Gastroesophageal sphincter (tissue), 4 donors: ENCODE measurements around the gene DGKI. TPM values are rescaled to one million over a fixed set of nuclear protein-coding genes. Genes with fewer than 3 reads are reported as not detected.
A peak's percentile ranks its signal among the peaks of the same experiment; 100 is the strongest.

Source experiments
- ATAC-seq: fragments of 150-250 bp; one replicate; pipeline ENCODE4 v1.9.1; 2016; ENCODE audit warnings: mild to moderate bottlenecking, moderate library complexity
- H3K27ac ChIP-seq, 4 donors: fragments of 200-600 bp; sonication (generic) in 3 of 4; 1 replicate in 3 of 4; 2 replicates in 1 of 4; pipeline ENCODE4 v1.5.1; 2016 to 2019
- H3K27me3 ChIP-seq: fragments of 200-600 bp; sonication (generic); one replicate; pipeline ENCODE4 v1.5.1; 2019
- H3K36me3 ChIP-seq, 2 donors: fragments of 200-600 bp; sonication (generic); one replicate each; pipeline ENCODE4 v1.5.1; 2019; ENCODE audit warnings: control low read depth in 1 of 2
- H3K4me1 ChIP-seq, 3 donors: fragments of 200-600 bp; sonication (generic); 1 replicate in 2 of 3; 2 replicates in 1 of 3; pipeline ENCODE4 v1.5.1; 2016 to 2019; ENCODE audit warnings: control low read depth in 2 of 3
- H3K4me3 ChIP-seq, 2 donors: fragments of 200-600 bp; sonication (generic); one replicate each; pipeline ENCODE4 v1.5.1; 2019; ENCODE audit warnings: mild to moderate bottlenecking in 1 of 2, moderate library complexity in 1 of 2
- H3K9me3 ChIP-seq, 3 donors: fragments of 200-600 bp; sonication (generic); one replicate each; pipeline ENCODE4 v1.5.1; 2017 to 2019; ENCODE audit warnings: control low read depth in 2 of 3
- CTCF ChIP-seq, 4 experiments: fragments of 200-600 bp in 2 of 4; fragments of 450-650 bp in 2 of 4; sonication (generic) in 1 of 4; IDR thresholded peaks; one replicate each; pipeline ENCODE4 v1.5.1; 2017 to 2019; ENCODE audit warnings: antibody characterized with exemption in 4 of 4, mild to moderate bottlenecking in 2 of 4, moderate library complexity in 2 of 4
- EP300 ChIP-seq: sonication (generic); formaldehyde crosslinking; IDR thresholded peaks from one replicate; pipeline ENCODE4 v1.6.1; 2017; ENCODE audit warnings: antibody characterized with exemption, mild to moderate bottlenecking
- POLR2A ChIP-seq, 2 donors: fragments of 450-650 bp; IDR thresholded peaks; one replicate each; pipeline ENCODE4 v1.6.1; 2017; ENCODE audit warnings: antibody characterized with exemption in 2 of 2, mild to moderate bottlenecking in 2 of 2, moderate library complexity in 1 of 2
- POLR2AphosphoS5 ChIP-seq: sonication (generic); formaldehyde crosslinking; IDR thresholded peaks from one replicate; pipeline ENCODE4 v1.6.1; 2017; ENCODE audit warnings: antibody characterized with exemption
- WGBS, 2 donors: methylation state at CpG; one replicate each; pipeline ENCODE4 v1.1.5; 2018; ENCODE audit warnings: low coverage in 1 of 2; 5-methylcytosine and 5-hydroxymethylcytosine counted together
- total RNA-seq, 4 donors: library from RNA; depleted of rRNA; stranded (reverse); fragments of >200 nt; gene quantifications; one replicate each; pipeline ENCODE4 v1.1.0, GENCODE V29; 2016

DGKI gene
- total RNA-seq, 4 donors from 2014 or later: 0.27 to 4.8 (median 3.2) TPM

- TF ChIP-seq EP300 (no peak), POLR2A (IDR thresholded peaks at IDR 0.05) (no peak), POLR2AphosphoS5 (no peak), CTCF (IDR thresholded peaks at IDR 0.05) (no peak)
- no peak for ATAC-seq
- Histone ChIP-seq H3K27me3 (no peaks in the 10 kb centered on the region), H3K27ac (no peak overlapping the region), H3K4me3 (no peak overlapping the region), H3K36me3 (no peaks in the 10 kb centered on the region), H3K4me1 (no peaks in the 10 kb centered on the region), H3K9me3 (no peaks in the 10 kb centered on the region)
- 90 to 91% methylated on average over 5 to 6 of the region's 6 CpGs for WGBS, 2 donors
These were observed 245.1 kb downstream of the DGKI start for GRCh38 chr7:137601642-137602041.

GRCh38 chr7:137597856-137598255 lies 248.9 kb downstream of the DGKI start:
- WGBS, 2 donors: 72 to 81% methylated on average over 4 of the region's 4 CpGs
- ATAC-seq: no peak
- Histone ChIP-seq H3K4me1 (no peaks in the 10 kb centered on the region), H3K9me3 (no peaks in the 10 kb centered on the region), H3K27me3 (no peaks in the 10 kb centered on the region), H3K4me3 (no peak overlapping the region), H3K27ac (no peak overlapping the region), H3K36me3 (no peaks in the 10 kb centered on the region)
- TF ChIP-seq CTCF (IDR thresholded peaks at IDR 0.05): no peak
- TF ChIP-seq POLR2AphosphoS5: no peak

GRCh38 chr7:137593115-137593711 lies 253.6 kb downstream of the DGKI start:
- TF ChIP-seq CTCF (IDR thresholded peaks at IDR 0.05) (no peak), EP300 (no peak), POLR2AphosphoS5 (no peak), POLR2A (IDR thresholded peaks at IDR 0.05) (no peak)
- no peak overlapping the region for H3K4me3 ChIP-seq
- WGBS, 2 donors: 66 to 82% methylated on average over 5 of the region's 5 CpGs
- H3K27me3 ChIP-seq: no peaks in the 10 kb centered on the region
- H3K36me3 ChIP-seq: no peaks in the 10 kb centered on the region
- no peak overlapping the region for H3K27ac ChIP-seq
- no peak for ATAC-seq
- no peaks in the 10 kb centered on the region for H3K9me3 ChIP-seq
- H3K4me1 ChIP-seq: peaks cover 0 to 14% (median 0%) of the 10 kb centered on the region in 3 donors

GRCh38 chr7:137592232-137592896 lies 254.4 kb downstream of the DGKI start:
- peak; percentile 57 for ATAC-seq
- Histone ChIP-seq H3K27ac (no peak overlapping the region), H3K4me1 (peaks cover 0 to 14% (median 0%) of the 10 kb centered on the region in 3 donors), H3K9me3 (no peaks in the 10 kb centered on the region), H3K4me3 (no peak overlapping the region), H3K27me3 (no peaks in the 10 kb centered on the region), H3K36me3 (no peaks in the 10 kb centered on the region)
- no peak for TF ChIP-seq POLR2AphosphoS5
- TF ChIP-seq EP300: no peak
- no peak for TF ChIP-seq POLR2A (IDR thresholded peaks at IDR 0.05)
- TF ChIP-seq CTCF (IDR thresholded peaks at IDR 0.05): peak; percentile 17 to 78 (median 62)
- 26 to 32% methylated on average over 5 to 6 of the region's 6 CpGs for WGBS, 2 donors

- no peak overlapping the region for H3K27ac ChIP-seq
- H3K4me3 ChIP-seq: no peak overlapping the region
- peaks cover 0 to 14% (median 0%) of the 10 kb centered on the region in 3 donors for H3K4me1 ChIP-seq
- ATAC-seq: no peak
- no peaks in the 10 kb centered on the region for H3K27me3 ChIP-seq
- H3K9me3 ChIP-seq: no peaks in the 10 kb centered on the region
- 88% methylated on average over 5 of the region's 5 CpGs; no CpG with 5 or more reads in 1 of the 2 donors for whole genome bisulfite sequencing, 2 donors
- no peaks in the 10 kb centered on the region for H3K36me3 ChIP-seq
- TF ChIP-seq CTCF (IDR thresholded peaks at IDR 0.05) (no peak), EP300 (no peak), POLR2A (IDR thresholded peaks at IDR 0.05) (no peak), POLR2AphosphoS5 (no peak)
These were observed 255.3 kb downstream of the DGKI start for GRCh38 chr7:137591421-137591837.
